GM23338 (cell line): ENCODE measurements around the gene SLC19A2. TPM values are rescaled to one million over a fixed set of nuclear protein-coding genes. Genes with fewer than 3 reads are reported as not detected.

ENCODE experiments used
- CTCF ChIP-seq, 2 experiments: fragments of 200-600 bp in 1 of 2; sonication (generic) in 1 of 2; conservative IDR thresholded peaks; 2 replicates each; pipeline versions ENCODE4 v1.5.1 to v1.6.1; 2016 to 2017; ENCODE audit warnings: antibody characterized with exemption in 2 of 2, low read depth in 2 of 2, mild to moderate bottlenecking in 2 of 2, moderate library complexity in 1 of 2
- NANOG ChIP-seq: IDR thresholded peaks from 2 replicates; pipeline ENCODE4 v1.6.1; 2016; ENCODE audit warnings: antibody characterized with exemption, borderline replicate concordance
- polyA plus RNA-seq: library from polyadenylated mRNA; unstranded; fragments of >200 nt; fragmentation: Nextera tagmentation; extraction: Ambion mirVana; gene quantifications from 2 replicates; pipeline ENCODE4 v1.2.1, GENCODE V29; 2016
- small RNA-seq: library from RNA; depleted of rRNA; stranded (forward); fragments of <200 nt; gene quantifications from one replicate; pipeline ENCODE3, GENCODE V24; 2014; ENCODE audit warnings: low replicate concordance
- total RNA-seq: library from RNA; depleted of rRNA; stranded (reverse); fragments of >200 nt; shearing (Covaris generic); gene quantifications from 2 replicates; pipeline ENCODE4 v1.2.3, GENCODE V29; 2014; rRNA removed

The SLC19A2 gene
- total and polyA plus RNA-seq, 2 experiments from 2014 or later = 11.1 to 39.1 TPM

GRCh38 chr1:169414952-169415351, 70.8 kb downstream of the SLC19A2 start (continued):
- no peak for TF ChIP-seq CTCF (conservative IDR thresholded peaks at IDR 0.05; ENCODE audit: low read depth in 2 of 2)
- no peak for TF ChIP-seq NANOG

Small RNAs within 50 kb of the gene (small RNA-seq; reads per million reads assigned to genes)
- gene AL021068.2 = not detected

Other genes starting within 250 kb of the SLC19A2 start
- gene NME7, start 118.1 kb downstream of the SLC19A2 start, total RNA-seq = 12.9 and 39.1 TPM in 2 replicates
- 48.5 and 65.2 TPM in 2 replicates for gene NME7, start 118.1 kb downstream of the SLC19A2 start, polyA plus RNA-seq
- 12.4 and 14.5 TPM in 2 replicates for gene BLZF1, start 117.7 kb downstream of the SLC19A2 start, total RNA-seq
- 6.3 and 9.5 TPM in 2 replicates for gene BLZF1, start 117.7 kb downstream of the SLC19A2 start, polyA plus RNA-seq
- 3.1 and 3.4 TPM in 2 replicates for gene CCDC181, start 58.5 kb downstream of the SLC19A2 start, total RNA-seq
- 6.0 and 9.0 TPM in 2 replicates for gene CCDC181, start 58.5 kb downstream of the SLC19A2 start, polyA plus RNA-seq
- gene F5, start 100.5 kb upstream of the SLC19A2 start, total RNA-seq = not detected in 2 replicates
- gene F5, start 100.5 kb upstream of the SLC19A2 start, polyA plus RNA-seq = 0.10 and 0.16 TPM in 2 replicates
- gene SELP, start 144.2 kb upstream of the SLC19A2 start, total RNA-seq = not detected in 2 replicates
- not detected in 2 replicates for gene SELP, start 144.2 kb upstream of the SLC19A2 start, polyA plus RNA-seq
- not detected in 2 replicates for gene SELL, start 225.7 kb upstream of the SLC19A2 start, total RNA-seq
- gene SELL, start 225.7 kb upstream of the SLC19A2 start, polyA plus RNA-seq = not detected in 2 replicates
- not detected in 2 replicates for gene SELE, start 248.1 kb upstream of the SLC19A2 start, total RNA-seq
- gene SELE, start 248.1 kb upstream of the SLC19A2 start, polyA plus RNA-seq = not detected in 2 replicates